HK-2 (cell line): ENCODE data around the gene SLC16A8.

Experiments
- DNase-seq: peaks from one replicate; pipeline ENCODE4 v3.0.0-alpha.2; 2018; ENCODE audit not compliant: unreplicated experiment

Gene SLC16A8

GRCh38 chr22:38029370-38029769, 54.6 kb downstream of the SLC16A8 start:
- DNase-seq = no peak

- no peak for DNase-seq
Measured at GRCh38 chr22:38028344-38029130, 55.4 kb downstream of the SLC16A8 start.
